ENCODE results near the gene EFNA2. TPM values are rescaled to one million over a fixed set of nuclear protein-coding genes. Genes with fewer than 3 reads are reported as not detected.

The EFNA2 gene
- polyA plus RNA-seq, 1 donor from 2014 or later: 10.3 TPM

GRCh38 chr19:1296078-1296477 is 10.4 kb downstream of the EFNA2 start:
- TF ChIP-seq RAD21 (conservative IDR thresholded peaks at IDR 0.05) (no peak), MXI1 (conservative IDR thresholded peaks at IDR 0.05; ENCODE audit: poor library complexity, severe bottlenecking) (no peak), POLR2AphosphoS5 (IDR thresholded peaks at IDR 0.05) (no peak), CTCF (IDR thresholded peaks at IDR 0.05; ENCODE audit: poor library complexity, severe bottlenecking) (no peak), TAF1 (IDR thresholded peaks at IDR 0.05; ENCODE audit: low read depth) (no peak), EP300 (conservative IDR thresholded peaks at IDR 0.05; ENCODE audit: poor library complexity, severe bottlenecking) (no peak), SMC3 (conservative IDR thresholded peaks at IDR 0.05; ENCODE audit: poor library complexity) (no peak), EZH2 (IDR thresholded peaks at IDR 0.05; ENCODE audit: borderline replicate concordance, insufficient read depth, low read length, poor library complexity, severe bottlenecking) (no peak), REST (IDR thresholded peaks at IDR 0.05; ENCODE audit: borderline replicate concordance) (no peak)
- Histone ChIP-seq H3K4me2 (ENCODE audit: low read length) (no peak overlapping the region), H2AFZ (ENCODE audit: low read depth, low read length) (no peak overlapping the region), H3F3A (ENCODE audit: insufficient read depth, low read length, poor library complexity, severe bottlenecking) (no peaks in the 10 kb centered on the region), H3K9me3 (ENCODE audit: low read length) (no peaks in the 10 kb centered on the region), H4K20me1 (ENCODE audit: insufficient read depth) (no peaks in the 10 kb centered on the region), H3K27me3 (ENCODE audit: insufficient read depth, low read depth, low read length) (no peaks in the 10 kb centered on the region), H3K79me2 (replicated peaks; ENCODE audit: insufficient read depth, low read length) (peaks cover 9% of the 10 kb centered on the region), H3K4me3 (ENCODE audit: low read length) (no peak overlapping the region), H3K9ac (ENCODE audit: low read length) (no peak overlapping the region), H3K36me3 (ENCODE audit: insufficient read depth, low read length) (no peaks in the 10 kb centered on the region), H3K9me2 (ENCODE audit: insufficient read depth, low read length) (no peaks in the 10 kb centered on the region), H3K27ac (ENCODE audit: low read length) (no peak overlapping the region)

- Histone ChIP-seq H4K20me1 (ENCODE audit: insufficient read depth) (no peaks in the 10 kb centered on the region), H3K9me3 (ENCODE audit: low read length) (no peaks in the 10 kb centered on the region), H3K27ac (ENCODE audit: low read length) (no peak overlapping the region), H3K36me3 (ENCODE audit: insufficient read depth, low read length) (no peaks in the 10 kb centered on the region), H3K9me2 (ENCODE audit: insufficient read depth, low read length) (no peaks in the 10 kb centered on the region), H3K79me2 (replicated peaks; ENCODE audit: insufficient read depth, low read length) (peaks cover 7% of the 10 kb centered on the region), H2AFZ (ENCODE audit: low read depth, low read length) (no peak overlapping the region), H3K27me3 (ENCODE audit: insufficient read depth, low read depth, low read length) (no peaks in the 10 kb centered on the region), H3F3A (ENCODE audit: insufficient read depth, low read length, poor library complexity, severe bottlenecking) (no peaks in the 10 kb centered on the region), H3K4me3 (ENCODE audit: low read length) (no peak overlapping the region), H3K9ac (ENCODE audit: low read length) (no peak overlapping the region), H3K4me2 (ENCODE audit: low read length) (no peak overlapping the region)
- TF ChIP-seq EP300 (conservative IDR thresholded peaks at IDR 0.05; ENCODE audit: poor library complexity, severe bottlenecking): no peak
- TF ChIP-seq RAD21 (conservative IDR thresholded peaks at IDR 0.05): no peak
- TF ChIP-seq EZH2 (IDR thresholded peaks at IDR 0.05; ENCODE audit: borderline replicate concordance, insufficient read depth, low read length, poor library complexity, severe bottlenecking): no peak
- TF ChIP-seq TAF1 (IDR thresholded peaks at IDR 0.05; ENCODE audit: low read depth): no peak
- TF ChIP-seq SMC3 (conservative IDR thresholded peaks at IDR 0.05; ENCODE audit: poor library complexity): no peak
- no peak for TF ChIP-seq CTCF (IDR thresholded peaks at IDR 0.05; ENCODE audit: poor library complexity, severe bottlenecking)
- no peak for TF ChIP-seq REST (IDR thresholded peaks at IDR 0.05; ENCODE audit: borderline replicate concordance)
- no peak for TF ChIP-seq MXI1 (conservative IDR thresholded peaks at IDR 0.05; ENCODE audit: poor library complexity, severe bottlenecking)
- no peak for TF ChIP-seq POLR2AphosphoS5 (IDR thresholded peaks at IDR 0.05)
These were observed 11.1 kb downstream of the EFNA2 start for GRCh38 chr19:1296575-1297271.
